Heart left ventricle (tissue), 13 donors: Measurements from ENCODE around the gene ZNF782.

Experiments
- CTCF ChIP-seq, 12 donors: fragments of 200-600 bp; sonication (generic) in 4 of 12; IDR thresholded peaks; one replicate each; pipeline versions ENCODE4 v1.5.0 to v1.8.0; 2018 to 2022; ENCODE audit warnings: antibody characterized with exemption in 12 of 12, mild to moderate bottlenecking in 5 of 12
- POLR2A ChIP-seq, 2 donors: fragments of 450-650 bp; IDR thresholded peaks; one replicate each; pipeline ENCODE4 v1.6.1; 2017; ENCODE audit warnings: antibody characterized with exemption in 2 of 2, mild to moderate bottlenecking in 2 of 2, moderate library complexity in 2 of 2
- donor health status: ischemic (EF 13 %, LVEDD 7.1; RV severe dilation, severe dysfunction).
- donor health status: DM: no; HTN: yes; CAD: no.
- donor health status: DM: no; HTN: no; CAD: no.
- donor health status: ischemic (EF 25% LVEDD 6.9; RV normal size, moderate dysfunction).
- donor health status: ischemic (EF 25% LVEDD 5.7; RV mildly dilated, moderate dysfunction).
- donor health status: ischemic (EF 35%, LVEDD 5.7; RV mildly dilated, moderate dysfunction).
- donor health status: nonischemic (EF 11% LVEDD 7.7; RV severe dilation, severe dysfunction).
- donor health status: DM: yes; HTN: yes; CAD: no.
- donor health status: PGD.
- donor health status: ischemic (EF 29% LVEDD 5.4; RV normal size, mild dysfunction).
- donor health status: nonischemic (EF 23%, LVEDD 6.1; RV moderate dilation, normal function).

DNA sequence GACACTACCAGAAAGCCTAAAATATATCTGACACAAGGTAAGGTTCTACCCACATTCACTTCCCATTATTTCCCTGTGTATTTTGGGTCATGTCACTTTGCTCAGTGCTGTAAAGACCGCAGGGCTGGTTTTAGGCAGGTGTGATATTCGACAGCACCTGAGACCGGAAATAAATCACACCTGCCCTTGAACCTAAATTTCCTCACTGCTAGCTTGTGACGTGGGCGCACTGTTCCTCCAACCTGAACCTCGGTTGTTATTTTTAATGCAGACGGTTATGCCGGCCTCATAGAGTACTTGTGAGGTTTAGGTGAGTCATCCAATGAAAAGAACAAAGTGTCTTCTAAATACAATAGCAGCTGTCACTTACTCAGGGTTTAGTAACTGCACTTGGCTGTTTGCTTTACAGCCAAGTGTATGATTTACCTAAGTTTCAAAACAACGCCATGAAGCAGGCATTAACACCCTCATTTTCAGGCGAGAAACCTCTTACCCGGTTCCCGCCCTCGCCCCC lies 20.7 kb upstream of the ZNF782 start:
- TF ChIP-seq CTCF (IDR thresholded peaks at IDR 0.05), result no peak
- TF ChIP-seq POLR2A (IDR thresholded peaks at IDR 0.05), result no peak
